Measurements from ENCODE around the gene SKA1. TPM values are rescaled to one million over a fixed set of nuclear protein-coding genes. Genes with fewer than 3 reads are reported as not detected.
A peak's percentile ranks its signal among the peaks of the same experiment; 100 is the strongest.

The SKA1 gene
- total and polyA plus RNA-seq, 9 of the 15 experiments (the other 6 are each of a cell fraction or from before 2014, with no cell fraction given) = 27.8 to 67.2 (median 41.9) TPM

DNA sequence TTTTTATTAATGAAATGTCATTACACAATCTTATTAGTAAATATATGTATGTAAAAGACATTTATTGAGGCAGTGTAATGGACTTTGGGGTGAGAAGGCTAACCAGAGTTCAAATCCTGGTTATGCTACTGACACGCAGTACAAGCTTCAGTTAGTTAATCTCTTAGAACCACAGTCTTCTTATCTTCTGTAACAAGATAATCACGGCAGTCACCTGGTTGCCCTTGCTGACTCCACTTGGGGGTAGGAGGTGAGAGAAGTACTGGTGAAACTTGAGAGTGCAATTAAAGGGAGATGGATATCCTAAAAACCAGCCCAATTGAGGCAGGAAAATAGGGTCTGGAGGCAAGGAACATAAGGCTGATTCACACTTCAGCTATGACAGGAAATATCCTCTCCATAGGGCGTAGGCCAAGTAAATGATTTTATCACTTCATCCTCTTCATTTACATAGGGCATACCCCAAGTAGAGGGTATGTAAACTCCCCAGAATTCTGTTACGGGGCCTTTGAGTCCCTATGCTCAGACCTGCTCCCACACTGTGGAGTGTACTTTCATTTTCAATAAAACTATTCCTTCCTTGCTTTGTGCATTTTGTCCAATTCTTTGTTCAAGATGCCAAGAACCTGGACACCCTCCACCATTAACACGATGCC lies 21.3 kb downstream of the SKA1 start (continued):
- TF ChIP-seq IRF1 (CRISPR knock-in tag; IDR thresholded peaks at IDR 0.05; ENCODE audit: borderline replicate concordance) (no peak), RBM34 (IDR thresholded peaks at IDR 0.05; ENCODE audit: borderline replicate concordance, insufficient read depth, low read length) (no peak), PTBP1 (IDR thresholded peaks at IDR 0.05; ENCODE audit: low read depth, low read length) (no peak), SIN3B (IDR thresholded peaks at IDR 0.05; ENCODE audit: low read depth) (no peak), MED1 (CRISPR knock-in tag; IDR thresholded peaks at IDR 0.05; ENCODE audit: borderline replicate concordance) (no peak), VEZF1 (CRISPR knock-in tag; IDR thresholded peaks at IDR 0.05) (peak; percentile 28; the same call in 1 of the 2 replicates), DPF2 (IDR thresholded peaks at IDR 0.05) (peak; percentile 88), REST (IDR thresholded peaks at IDR 0.05; ENCODE audit: borderline replicate concordance) (no peak), REST (CRISPR knock-in tag; IDR thresholded peaks at IDR 0.05; ENCODE audit: low read depth) (no peak), CBFA2T2 (conservative IDR thresholded peaks at IDR 0.05) (peak; percentile 89)
- TF ChIP-seq, protein P1, sequence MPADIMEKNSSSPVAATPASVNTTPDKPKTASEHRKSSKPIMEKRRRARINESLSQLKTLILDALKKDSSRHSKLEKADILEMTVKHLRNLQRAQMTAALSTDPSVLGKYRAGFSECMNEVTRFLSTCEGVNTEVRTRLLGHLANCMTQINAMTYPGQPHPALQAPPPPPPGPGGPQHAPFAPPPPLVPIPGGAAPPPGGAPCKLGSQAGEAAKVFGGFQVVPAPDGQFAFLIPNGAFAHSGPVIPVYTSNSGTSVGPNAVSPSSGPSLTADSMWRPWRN (IDR thresholded peaks at IDR 0.05; ENCODE audit: low read depth) = 0 out of 2 replicates have a peak, but pooled peaks have one; percentile 36
- TF ChIP-seq, protein P2, sequence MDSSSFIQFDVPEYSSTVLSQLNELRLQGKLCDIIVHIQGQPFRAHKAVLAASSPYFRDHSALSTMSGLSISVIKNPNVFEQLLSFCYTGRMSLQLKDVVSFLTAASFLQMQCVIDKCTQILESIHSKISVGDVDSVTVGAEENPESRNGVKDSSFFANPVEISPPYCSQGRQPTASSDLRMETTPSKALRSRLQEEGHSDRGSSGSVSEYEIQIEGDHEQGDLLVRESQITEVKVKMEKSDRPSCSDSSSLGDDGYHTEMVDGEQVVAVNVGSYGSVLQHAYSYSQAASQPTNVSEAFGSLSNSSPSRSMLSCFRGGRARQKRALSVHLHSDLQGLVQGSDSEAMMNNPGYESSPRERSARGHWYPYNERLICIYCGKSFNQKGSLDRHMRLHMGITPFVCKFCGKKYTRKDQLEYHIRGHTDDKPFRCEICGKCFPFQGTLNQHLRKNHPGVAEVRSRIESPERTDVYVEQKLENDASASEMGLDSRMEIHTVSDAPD (CRISPR knock-in tag; IDR thresholded peaks at IDR 0.05) = no peak
- TF ChIP-seq, protein P3, sequence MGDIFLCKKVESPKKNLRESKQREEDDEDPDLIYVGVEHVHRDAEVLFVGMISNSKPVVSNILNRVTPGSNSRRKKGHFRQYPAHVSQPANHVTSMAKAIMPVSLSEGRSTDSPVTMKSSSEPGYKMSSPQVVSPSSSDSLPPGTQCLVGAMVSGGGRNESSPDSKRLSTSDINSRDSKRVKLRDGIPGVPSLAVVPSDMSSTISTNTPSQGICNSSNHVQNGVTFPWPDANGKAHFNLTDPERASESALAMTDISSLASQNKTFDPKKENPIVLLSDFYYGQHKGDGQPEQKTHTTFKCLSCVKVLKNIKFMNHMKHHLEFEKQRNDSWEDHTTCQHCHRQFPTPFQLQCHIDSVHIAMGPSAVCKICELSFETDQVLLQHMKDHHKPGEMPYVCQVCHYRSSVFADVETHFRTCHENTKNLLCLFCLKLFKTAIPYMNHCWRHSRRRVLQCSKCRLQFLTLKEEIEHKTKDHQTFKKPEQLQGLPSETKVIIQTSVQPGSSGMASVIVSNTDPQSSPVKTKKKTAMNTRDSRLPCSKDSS (IDR thresholded peaks at IDR 0.05; ENCODE audit: low read depth, partially characterized antibody) = no peak
